K562 (cell line): ENCODE measurements around the gene YPEL4. TPM values are rescaled to one million over a fixed set of nuclear protein-coding genes. Genes with fewer than 3 reads are reported as not detected.

Source experiments
- ATAC-seq: fragments of 200-7000 bp; cut with Tn5 transposase; 3 replicates; pipeline ENCODE4 v1.9.1; 2020; ENCODE audit warnings: moderate library complexity
- BruUV-seq: library from RNA; stranded (reverse); fragments of 400-500 nt; replicated peaks from 2 replicates; lab custom pipeline; 2021; lab: Mats Ljungman, UMichigan
- CTCF ChIA-PET: fragments of 300-600 bp; formaldehyde crosslinking; extraction: SDS; loops from one replicate; lab custom pipeline; 2021; ENCODE audit warnings: low intra/inter-chr PET ratio; lab: Yijun Ruan, JAX
- POLR2A ChIA-PET: fragments of 300-600, 350-650 bp; sonication (Branson Sonifier 250); formaldehyde crosslinking; extraction: SDS; loops from one replicate; lab custom pipeline; 2021; ENCODE audit warnings: antibody characterized with exemption, inconsistent platforms; lab: Yijun Ruan, JAX
- DNase-seq, 4 experiments: peaks; one replicate each; pipeline versions ENCODE4 v3.0.0 to v3.0.0-alpha.2; 2011 to 2018; ENCODE audit warnings: low spot score in 3 of 4, mixed read lengths in 3 of 4; ENCODE audit errors: extremely low read depth in 1 of 4
- FAIRE-seq: peaks from 2 replicates; lab custom pipeline; 2011; peaks lifted over from hg19 to GRCh38; lab: Jason Lieb, UNC
- H2AFZ ChIP-seq: 2 replicates; pipeline ENCODE4 v1.6.0; 2011; ENCODE audit warnings: low read depth, low read length, control low read depth, inconsistent platforms
- H3K27ac ChIP-seq: fragments of 200-600 bp; 3 replicates; pipeline ENCODE4 v1.8.0; 2011; ENCODE audit warnings: low read depth, mild to moderate bottlenecking, control low read depth, inconsistent platforms, low read length, moderate library complexity, mixed read lengths; ENCODE audit errors: extremely low read depth
- H3K27me3 ChIP-seq, 2 experiments: fragments of 300-600 bp in 1 of 2; 2 replicates in 1 of 2; 3 replicates in 1 of 2; pipeline versions ENCODE4 v1.6.0 to v1.8.0; 2011; ENCODE audit warnings: inconsistent platforms in 2 of 2, low read length in 2 of 2, mild to moderate bottlenecking in 1 of 2, mixed read lengths in 1 of 2, moderate library complexity in 1 of 2; ENCODE audit not compliant: control insufficient read depth in 2 of 2, insufficient read depth in 2 of 2
- H3K36me3 ChIP-seq: fragments of 300-600 bp; 3 replicates; pipeline ENCODE4 v1.8.0; 2011; ENCODE audit warnings: mild to moderate bottlenecking, low read length, inconsistent platforms; ENCODE audit not compliant: control insufficient read depth, insufficient read depth
- H3K4me1 ChIP-seq, 2 experiments: fragments of 200-600 bp in 1 of 2; replicated peaks in 1 of 2; 2 replicates in 1 of 2; 3 replicates in 1 of 2; pipeline versions ENCODE4 v1.5.1 to v1.8.0; 2011; ENCODE audit warnings: inconsistent platforms in 2 of 2, low read length in 2 of 2, mild to moderate bottlenecking in 1 of 2, mixed read lengths in 1 of 2, moderate library complexity in 1 of 2; ENCODE audit not compliant: control insufficient read depth in 2 of 2, insufficient read depth in 2 of 2
- H3K4me2 ChIP-seq: 2 replicates; pipeline ENCODE4 v1.6.1; 2011; ENCODE audit warnings: low read length, control low read depth, inconsistent platforms, mixed read lengths; ENCODE audit not compliant: insufficient read depth
- H3K4me3 ChIP-seq: fragments of 200-600 bp; sonication (generic), shearing (Covaris generic); 2 replicates; pipeline ENCODE4 v1.5.1; 2016; ENCODE audit warnings: control low read depth, inconsistent platforms
- H3K79me2 ChIP-seq: fragments of 200-600 bp; 3 replicates; pipeline ENCODE4 v1.8.0; 2011; ENCODE audit warnings: low read length, inconsistent platforms; ENCODE audit not compliant: control insufficient read depth, insufficient read depth
- H3K9ac ChIP-seq, 2 experiments: 2 replicates each; pipeline versions ENCODE4 v1.6.0 to v1.6.1; 2011; ENCODE audit warnings: low read depth in 2 of 2, low read length in 2 of 2, control low read depth in 1 of 2, inconsistent platforms in 1 of 2, mild to moderate bottlenecking in 1 of 2, mixed read lengths in 1 of 2; ENCODE audit not compliant: insufficient read depth in 1 of 2
- H3K9me1 ChIP-seq: one replicate; pipeline ENCODE4 v1.6.0; 2011; ENCODE audit warnings: inconsistent platforms, mild to moderate bottlenecking, low read length, moderate library complexity; ENCODE audit not compliant: control insufficient read depth, insufficient read depth
- H3K9me3 ChIP-seq: replicated peaks from 2 replicates; pipeline ENCODE4 v1.5.1; 2011; ENCODE audit warnings: low read depth, low read length, inconsistent platforms; ENCODE audit not compliant: control insufficient read depth, insufficient read depth
- H4K20me1 ChIP-seq: replicated peaks from 2 replicates; pipeline ENCODE4 v1.6.1; 2011; ENCODE audit warnings: low read length, inconsistent platforms, mixed read lengths; ENCODE audit not compliant: control insufficient read depth, insufficient read depth
- CTCFL ChIP-seq: IDR thresholded peaks from 2 replicates; pipeline ENCODE4 v1.6.1; 2011; ENCODE audit warnings: borderline replicate concordance, low read depth, mild to moderate bottlenecking, moderate library complexity, low read length; ENCODE audit not compliant: insufficient read depth, poor library complexity, severe bottlenecking
- MXI1 ChIP-seq: IDR thresholded peaks from 2 replicates; pipeline ENCODE4 v1.6.1; 2011; ENCODE audit warnings: low read depth, mild to moderate bottlenecking, improper control_type of control experiment, low read length
- TFAP4 ChIP-seq: sonication (generic); formaldehyde crosslinking; IDR thresholded peaks from 2 replicates; pipeline ENCODE4 v1.8.0; 2022; ENCODE audit warnings: missing genetic modification reagents, mild to moderate bottlenecking, moderate library complexity, borderline replicate concordance
- ZNF589 ChIP-seq: fragments of 200-800 bp; sonication (Bioruptor generic); IDR thresholded peaks from 2 replicates; pipeline ENCODE4 v1.6.1; 2016; ENCODE audit warnings: low read depth, missing genetic modification characterization, missing compliant biosample characterization
- WGBS: fragments of 100-300 bp; shearing (Covaris generic); methylation state at CpG from one replicate; pipeline ENCODE4 v1.1.6; 2016; ENCODE audit warnings: low coverage, mixed read lengths; ENCODE audit not compliant: insufficient coverage; ENCODE audit errors: missing lambda C conversion rate; 5-methylcytosine and 5-hydroxymethylcytosine counted together
- in situ Hi-C: fragments of 300-500 bp; cut with MboI; formaldehyde crosslinking; loops from 4 replicates; pipeline ENCODE4 v1.15.0; 2018; ENCODE audit warnings: inconsistent platforms, mixed read lengths
- intact Hi-C: fragments of 100-400 bp; cut with micrococcal nuclease; formaldehyde crosslinking; loops from 2 replicates; pipeline ENCODE4 v1.14.2; 2022
- polyA plus RNA-seq, 8 experiments: library from polyadenylated mRNA; depleted of rRNA in 4 of 8; stranded (reverse) in 5 of 8; unstranded in 3 of 8; fragments of >200 nt; fragmentation: Nextera tagmentation in 2 of 8; fragmentation: Illumina TruSeq in 1 of 8; extraction: Ambion mirVana in 2 of 8; extraction: Trizol in 1 of 8; gene quantifications; 2 replicates each; pipeline versions ENCODE4 v1.2.1 to v1.2.3, GENCODE V29; 2011 to 2014; ENCODE audit warnings: inconsistent platforms in 1 of 8, missing spikeins in 1 of 8
- total RNA-seq, 7 experiments: library from RNA; depleted of rRNA in 6 of 7; stranded (reverse); fragments of >200 nt in 6 of 7; fragmentation: Illumina TruSeq in 2 of 7; extraction: Trizol in 2 of 7; gene quantifications; 2 replicates each; pipeline versions ENCODE4 v1.2.1 to v1.2.3, GENCODE V29; 2011 to 2021; ENCODE audit warnings: low replicate concordance in 1 of 7
- TF ChIP-seq, protein P1 (sequence below): fragments of 200-800 bp; sonication (Bioruptor generic); IDR thresholded peaks from 2 replicates; pipeline ENCODE4 v1.6.1; 2017; ENCODE audit warnings: missing genetic modification characterization, missing compliant biosample characterization
- TF ChIP-seq, protein P2 (sequence below), 3 experiments: IDR thresholded peaks in 2 of 3; conservative IDR thresholded peaks in 1 of 3; 2 replicates each; pipeline ENCODE4 v1.5.1; 2011 to 2012; ENCODE audit warnings: low read length in 3 of 3, mild to moderate bottlenecking in 3 of 3, control low read depth in 2 of 3, improper control_type of control experiment in 1 of 3, inconsistent platforms in 1 of 3, low read depth in 1 of 3, mixed read lengths in 1 of 3, moderate library complexity in 1 of 3; ENCODE audit not compliant: insufficient read depth in 2 of 3

Gene YPEL4
- total and polyA plus RNA-seq, 9 of the 15 experiments (the other 6 are each of a cell fraction or from before 2014, with no cell fraction given), result 0.07 to 1.4 (median 0.40) TPM; not detected in 2

- Histone ChIP-seq H3K27ac (no peak overlapping the region), H3K4me1 (peaks cover 10 to 17% of the 10 kb centered on the region in 2 experiments; a peak in 4 of 5 replicates), H3K9me1 (no peaks in the 10 kb centered on the region), H3K9me3 (no peaks in the 10 kb centered on the region), H3K4me3 (no peak overlapping the region), H3K9ac (peak overlapping the region in 1 of 2 experiments; percentile 67; a peak in 2 of 4 replicates), H3K79me2 (no peaks in the 10 kb centered on the region), H3K4me2 (no peak overlapping the region), H4K20me1 (no peaks in the 10 kb centered on the region)
- DNase-seq (no peak), FAIRE-seq (no peak), ATAC-seq (no peak)
- POLR2A ChIA-PET, result interaction anchor here (0.7 to 0.9 kb wide), 3 partner anchors 9 to 153 kb away, joined by 3 to 4 read pairs (median 3); partner anchors contain the start of gene SERPING1
- in situ Hi-C loops (loop anchor here (5.0 to 10.0 kb wide), 3 partner anchors 72 to 297 kb away; partner anchors contain the start of gene UBE2L6), intact Hi-C loops (no loop called here)
- no TSS peak for BruUV-seq
- no peak for TF ChIP-seq ZNF589 (CRISPR knock-in tag)
- TF ChIP-seq MXI1, result no peak
- TF ChIP-seq, protein P1, sequence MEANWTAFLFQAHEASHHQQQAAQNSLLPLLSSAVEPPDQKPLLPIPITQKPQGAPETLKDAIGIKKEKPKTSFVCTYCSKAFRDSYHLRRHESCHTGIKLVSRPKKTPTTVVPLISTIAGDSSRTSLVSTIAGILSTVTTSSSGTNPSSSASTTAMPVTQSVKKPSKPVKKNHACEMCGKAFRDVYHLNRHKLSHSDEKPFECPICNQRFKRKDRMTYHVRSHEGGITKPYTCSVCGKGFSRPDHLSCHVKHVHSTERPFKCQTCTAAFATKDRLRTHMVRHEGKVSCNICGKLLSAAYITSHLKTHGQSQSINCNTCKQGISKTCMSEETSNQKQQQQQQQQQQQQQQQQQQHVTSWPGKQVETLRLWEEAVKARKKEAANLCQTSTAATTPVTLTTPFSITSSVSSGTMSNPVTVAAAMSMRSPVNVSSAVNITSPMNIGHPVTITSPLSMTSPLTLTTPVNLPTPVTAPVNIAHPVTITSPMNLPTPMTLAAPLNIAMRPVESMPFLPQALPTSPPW, result no peak
- TF ChIP-seq, protein P2, sequence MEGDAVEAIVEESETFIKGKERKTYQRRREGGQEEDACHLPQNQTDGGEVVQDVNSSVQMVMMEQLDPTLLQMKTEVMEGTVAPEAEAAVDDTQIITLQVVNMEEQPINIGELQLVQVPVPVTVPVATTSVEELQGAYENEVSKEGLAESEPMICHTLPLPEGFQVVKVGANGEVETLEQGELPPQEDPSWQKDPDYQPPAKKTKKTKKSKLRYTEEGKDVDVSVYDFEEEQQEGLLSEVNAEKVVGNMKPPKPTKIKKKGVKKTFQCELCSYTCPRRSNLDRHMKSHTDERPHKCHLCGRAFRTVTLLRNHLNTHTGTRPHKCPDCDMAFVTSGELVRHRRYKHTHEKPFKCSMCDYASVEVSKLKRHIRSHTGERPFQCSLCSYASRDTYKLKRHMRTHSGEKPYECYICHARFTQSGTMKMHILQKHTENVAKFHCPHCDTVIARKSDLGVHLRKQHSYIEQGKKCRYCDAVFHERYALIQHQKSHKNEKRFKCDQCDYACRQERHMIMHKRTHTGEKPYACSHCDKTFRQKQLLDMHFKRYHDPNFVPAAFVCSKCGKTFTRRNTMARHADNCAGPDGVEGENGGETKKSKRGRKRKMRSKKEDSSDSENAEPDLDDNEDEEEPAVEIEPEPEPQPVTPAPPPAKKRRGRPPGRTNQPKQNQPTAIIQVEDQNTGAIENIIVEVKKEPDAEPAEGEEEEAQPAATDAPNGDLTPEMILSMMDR (IDR thresholded peaks at IDR 0.05 in 2 of 3, conservative IDR thresholded peaks at IDR 0.05 in 1 of 3; ENCODE audit: insufficient read depth in 2 of 3, low read depth in 1 of 3, low read length in 3 of 3), result 0 out of 6 replicates have a peak, but pooled peaks of 2 of the 3 experiments have one; percentile 15
- TF ChIP-seq CTCFL, result peak; percentile 32
- peak; percentile 49; the same call in 1 of the 2 replicates for TF ChIP-seq TFAP4 (CRISPR knock-in tag)
- TF ChIP-seq, all 486 proteins: peak for 3
- Histone ChIP-seq H3K36me3 (no peaks in the 10 kb centered on the region), H2AFZ (peak overlapping the region; percentile 62), H3K27me3 (peaks cover 0 to 4% of the 10 kb centered on the region in 2 experiments; a peak in 2 of 5 replicates)
- CTCF ChIA-PET, result interaction anchor here (0.6 to 2.8 kb wide), 2 partner anchors 70 to 291 kb away, joined by 5 to 37 read pairs; partner anchors contain the start of gene UBE2L6
- WGBS, result 33% methylated on average over 12 of the region's 15 CpGs
Observed at GRCh38 chr11:57639321-57640067, 10.2 kb downstream of the YPEL4 start.
